Measurements from ENCODE around the gene OPA3. TPM values are rescaled to one million over a fixed set of nuclear protein-coding genes. Genes with fewer than 3 reads are reported as not detected.

OPA3 gene
- total and polyA plus RNA-seq, 10 of the 15 experiments (the other 5 are each of a cell fraction or from before 2014, with no cell fraction given) = 2.2 to 24.3 (median 13.3) TPM

GRCh38 chr19:45478454-45479238 lies 106.0 kb downstream of the OPA3 start (continued):
- TF ChIP-seq, protein P1, sequence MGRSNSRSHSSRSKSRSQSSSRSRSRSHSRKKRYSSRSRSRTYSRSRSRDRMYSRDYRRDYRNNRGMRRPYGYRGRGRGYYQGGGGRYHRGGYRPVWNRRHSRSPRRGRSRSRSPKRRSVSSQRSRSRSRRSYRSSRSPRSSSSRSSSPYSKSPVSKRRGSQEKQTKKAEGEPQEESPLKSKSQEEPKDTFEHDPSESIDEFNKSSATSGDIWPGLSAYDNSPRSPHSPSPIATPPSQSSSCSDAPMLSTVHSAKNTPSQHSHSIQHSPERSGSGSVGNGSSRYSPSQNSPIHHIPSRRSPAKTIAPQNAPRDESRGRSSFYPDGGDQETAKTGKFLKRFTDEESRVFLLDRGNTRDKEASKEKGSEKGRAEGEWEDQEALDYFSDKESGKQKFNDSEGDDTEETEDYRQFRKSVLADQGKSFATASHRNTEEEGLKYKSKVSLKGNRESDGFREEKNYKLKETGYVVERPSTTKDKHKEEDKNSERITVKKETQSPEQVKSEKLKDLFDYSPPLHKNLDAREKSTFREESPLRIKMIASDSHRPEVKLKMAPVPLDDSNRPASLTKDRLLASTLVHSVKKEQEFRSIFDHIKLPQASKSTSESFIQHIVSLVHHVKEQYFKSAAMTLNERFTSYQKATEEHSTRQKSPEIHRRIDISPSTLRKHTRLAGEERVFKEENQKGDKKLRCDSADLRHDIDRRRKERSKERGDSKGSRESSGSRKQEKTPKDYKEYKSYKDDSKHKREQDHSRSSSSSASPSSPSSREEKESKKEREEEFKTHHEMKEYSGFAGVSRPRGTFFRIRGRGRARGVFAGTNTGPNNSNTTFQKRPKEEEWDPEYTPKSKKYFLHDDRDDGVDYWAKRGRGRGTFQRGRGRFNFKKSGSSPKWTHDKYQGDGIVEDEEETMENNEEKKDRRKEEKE (IDR thresholded peaks at IDR 0.05) = no peak
- TF ChIP-seq GATAD2B (conservative IDR thresholded peaks at IDR 0.05; ENCODE audit: low read depth) (no peak; the same call in 1 of the 2 replicates), ZNF592 (IDR thresholded peaks at IDR 0.05) (0 out of 2 replicates have a peak, but pooled peaks have one; percentile 36), POU2F2 (IDR thresholded peaks at IDR 0.05; ENCODE audit: borderline replicate concordance, low read depth, low read length) (peak; percentile 100), ZNF384 (IDR thresholded peaks at IDR 0.05; ENCODE audit: borderline replicate concordance, low read depth, low read length) (no peak), NFYB (IDR thresholded peaks at IDR 0.05; ENCODE audit: insufficient read depth, low read depth, low read length) (no peak), NKRF (conservative IDR thresholded peaks at IDR 0.05) (peak; percentile 53; the same call in 1 of the 2 replicates), ZSCAN29 (IDR thresholded peaks at IDR 0.05) (peak; percentile 94), ZZZ3 (IDR thresholded peaks at IDR 0.05; ENCODE audit: control insufficient read depth, insufficient read length, low read depth) (no peak), RFX5 (IDR thresholded peaks at IDR 0.05; ENCODE audit: low read depth, low read length) (no peak), IKZF2 (IDR thresholded peaks at IDR 0.05) (0 out of 4 replicates have a peak, but pooled peaks of 1 of the 2 experiments have one; percentile 44), STAT1 (conservative IDR thresholded peaks at IDR 0.05) (0 out of 2 replicates have a peak, but pooled peaks have one; percentile 87), SMAD1 (IDR thresholded peaks at IDR 0.05; ENCODE audit: low read depth, partially characterized antibody) (peak; percentile 55), DPF2 (IDR thresholded peaks at IDR 0.05) (no peak), RUNX3 (IDR thresholded peaks at IDR 0.05; ENCODE audit: low read length) (peak; percentile 92), PAX8 (IDR thresholded peaks at IDR 0.05) (no peak)
- TF ChIP-seq, protein P2, sequence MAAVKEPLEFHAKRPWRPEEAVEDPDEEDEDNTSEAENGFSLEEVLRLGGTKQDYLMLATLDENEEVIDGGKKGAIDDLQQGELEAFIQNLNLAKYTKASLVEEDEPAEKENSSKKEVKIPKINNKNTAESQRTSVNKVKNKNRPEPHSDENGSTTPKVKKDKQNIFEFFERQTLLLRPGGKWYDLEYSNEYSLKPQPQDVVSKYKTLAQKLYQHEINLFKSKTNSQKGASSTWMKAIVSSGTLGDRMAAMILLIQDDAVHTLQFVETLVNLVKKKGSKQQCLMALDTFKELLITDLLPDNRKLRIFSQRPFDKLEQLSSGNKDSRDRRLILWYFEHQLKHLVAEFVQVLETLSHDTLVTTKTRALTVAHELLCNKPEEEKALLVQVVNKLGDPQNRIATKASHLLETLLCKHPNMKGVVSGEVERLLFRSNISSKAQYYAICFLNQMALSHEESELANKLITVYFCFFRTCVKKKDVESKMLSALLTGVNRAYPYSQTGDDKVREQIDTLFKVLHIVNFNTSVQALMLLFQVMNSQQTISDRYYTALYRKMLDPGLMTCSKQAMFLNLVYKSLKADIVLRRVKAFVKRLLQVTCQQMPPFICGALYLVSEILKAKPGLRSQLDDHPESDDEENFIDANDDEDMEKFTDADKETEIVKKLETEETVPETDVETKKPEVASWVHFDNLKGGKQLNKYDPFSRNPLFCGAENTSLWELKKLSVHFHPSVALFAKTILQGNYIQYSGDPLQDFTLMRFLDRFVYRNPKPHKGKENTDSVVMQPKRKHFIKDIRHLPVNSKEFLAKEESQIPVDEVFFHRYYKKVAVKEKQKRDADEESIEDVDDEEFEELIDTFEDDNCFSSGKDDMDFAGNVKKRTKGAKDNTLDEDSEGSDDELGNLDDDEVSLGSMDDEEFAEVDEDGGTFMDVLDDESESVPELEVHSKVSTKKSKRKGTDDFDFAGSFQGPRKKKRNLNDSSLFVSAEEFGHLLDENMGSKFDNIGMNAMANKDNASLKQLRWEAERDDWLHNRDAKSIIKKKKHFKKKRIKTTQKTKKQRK (IDR thresholded peaks at IDR 0.05; ENCODE audit: low read depth, low read length) = no peak; the same call in 1 of the 2 replicates

Measured in GM12878 (cell line).